GM19395 (cell line): ENCODE data around the gene CYBRD1.

Experiments
- ATAC-seq: cut with Tn5 transposase; IDR thresholded peaks from one replicate; pipeline ENCODE4 v1.9.1; 2021; ENCODE audit warnings: mild to moderate bottlenecking, moderate library complexity; ENCODE audit not compliant: unreplicated experiment

The CYBRD1 gene

GRCh38 chr2:171598713-171599319, 76.5 kb downstream of the CYBRD1 start:
- peak; percentile 93 for ATAC-seq

GRCh38 chr2:171600126-171600525, 77.9 kb downstream of the CYBRD1 start:
- no peak for ATAC-seq

DNA sequence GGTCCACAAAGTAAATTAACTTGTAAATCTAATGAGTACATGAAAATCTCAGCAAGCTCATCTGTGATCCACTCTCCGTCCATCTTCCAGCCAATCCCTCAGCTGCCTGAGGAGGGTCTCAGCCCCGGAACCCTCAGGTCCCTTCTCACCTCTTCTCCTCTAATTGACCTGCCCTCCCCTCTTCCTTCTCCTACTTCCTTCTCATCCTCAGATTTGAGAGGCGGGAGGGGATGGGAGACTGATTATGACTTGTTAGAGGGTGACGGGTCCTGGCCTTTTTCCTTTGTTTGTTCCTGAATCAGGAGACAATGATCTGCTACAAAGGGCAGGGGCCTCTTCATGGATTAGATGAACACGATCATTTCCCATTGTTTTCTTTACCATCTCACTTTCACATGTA, 80.1 kb downstream of the CYBRD1 start:
- ATAC-seq = no peak
